KMS-11 (cell line): ENCODE measurements around the gene MAPK8IP3.

Experiments used
- H2AFZ ChIP-seq: fragments of 200-600 bp; sonication (generic); 2 replicates; pipeline ENCODE4 v1.6.1; 2016; ENCODE audit warnings: antibody characterized with exemption, mixed run types, low read depth
- H3K27ac ChIP-seq: fragments of 200-600 bp; sonication (generic); 2 replicates; pipeline ENCODE4 v1.6.1; 2016; ENCODE audit warnings: mild to moderate bottlenecking, mixed run types
- H3K27me3 ChIP-seq: fragments of 200-600 bp; sonication (generic); 2 replicates; pipeline ENCODE4 v1.6.1; 2017; ENCODE audit warnings: mild to moderate bottlenecking, low read depth, mixed run types, moderate library complexity; ENCODE audit not compliant: insufficient read depth
- H3K36me3 ChIP-seq: fragments of 200-600 bp; sonication (generic); 2 replicates; pipeline ENCODE4 v1.6.1; 2017; ENCODE audit warnings: mild to moderate bottlenecking, mixed run types; ENCODE audit not compliant: insufficient read depth
- H3K4me1 ChIP-seq: fragments of 200-600 bp; sonication (generic); 2 replicates; pipeline ENCODE4 v1.6.1; 2016; ENCODE audit warnings: mild to moderate bottlenecking, low read depth, mixed run types; ENCODE audit not compliant: poor library complexity, severe bottlenecking
- H3K4me2 ChIP-seq: fragments of 200-600 bp; sonication (generic); 2 replicates; pipeline ENCODE4 v1.7.0; 2016; ENCODE audit warnings: mild to moderate bottlenecking, mixed run types
- H3K4me3 ChIP-seq: fragments of 200-600 bp; sonication (generic); IDR thresholded peaks from 2 replicates; pipeline ENCODE4 v1.6.1; 2017; ENCODE audit warnings: low read depth, low read length, mixed read lengths; ENCODE audit not compliant: insufficient read depth
- H3K79me2 ChIP-seq: fragments of 200-600 bp; sonication (generic); 2 replicates; pipeline ENCODE4 v1.6.1; 2016; ENCODE audit warnings: low read depth, mixed run types; ENCODE audit not compliant: insufficient read depth
- H3K9ac ChIP-seq: fragments of 200-600 bp; sonication (generic); 2 replicates; pipeline ENCODE4 v1.6.1; 2016; ENCODE audit warnings: mild to moderate bottlenecking, mixed run types
- H4K20me1 ChIP-seq: fragments of 200-600 bp; sonication (generic); 2 replicates; pipeline ENCODE4 v1.6.1; 2016; ENCODE audit warnings: mild to moderate bottlenecking, mixed run types; ENCODE audit not compliant: insufficient read depth
- CTCF ChIP-seq: fragments of 200-600 bp; sonication (generic); conservative IDR thresholded peaks from 2 replicates; pipeline ENCODE4 v1.6.1; 2017; ENCODE audit warnings: low read depth, mild to moderate bottlenecking, antibody characterized with exemption, low read length, moderate library complexity, mixed read lengths

MAPK8IP3 gene

GRCh38 chr16:1691956-1692355, 14.0 kb upstream of the MAPK8IP3 start:
- Histone ChIP-seq H3K36me3 (peaks cover 11% of the 10 kb centered on the region; the same call in 1 of the 2 replicates), H2AFZ (no peak overlapping the region), H3K9ac (no peak overlapping the region), H3K27ac (no peak overlapping the region), H3K4me3 (no peak overlapping the region), H3K4me1 (peaks cover 8% of the 10 kb centered on the region), H4K20me1 (peaks cover 22% of the 10 kb centered on the region; the same call in 1 of the 2 replicates), H3K79me2 (peaks cover 46% of the 10 kb centered on the region), H3K27me3 (no peaks in the 10 kb centered on the region), H3K4me2 (no peak overlapping the region)
- TF ChIP-seq CTCF: no peak

- H3K4me1 ChIP-seq: no peaks in the 10 kb centered on the region
- no peak for TF ChIP-seq CTCF
- no peak overlapping the region for H3K27ac ChIP-seq
- H3K36me3 ChIP-seq: peaks cover 4% of the 10 kb centered on the region; the same call in 1 of the 2 replicates
- no peak overlapping the region for H3K4me3 ChIP-seq
- H3K27me3 ChIP-seq: no peaks in the 10 kb centered on the region
- no peak overlapping the region for H3K4me2 ChIP-seq
- H3K79me2 ChIP-seq: peaks cover 3% of the 10 kb centered on the region; the same call in 1 of the 2 replicates
- no peak overlapping the region for H3K9ac ChIP-seq
- H4K20me1 ChIP-seq: peaks cover 10% of the 10 kb centered on the region; the same call in 1 of the 2 replicates
- no peak overlapping the region for H2AFZ ChIP-seq
Measured at GRCh38 chr16:1696863-1697262, 9.1 kb upstream of the MAPK8IP3 start.

- no peak overlapping the region for H3K27ac ChIP-seq
- no peaks in the 10 kb centered on the region; the same call in 1 of the 2 replicates for H3K36me3 ChIP-seq
Measured at GRCh38 chr16:1698680-1699079, 7.3 kb upstream of the MAPK8IP3 start.

GRCh38 chr16:1700246-1700645, 5.7 kb upstream of the MAPK8IP3 start:
- H3K4me1 ChIP-seq: no peaks in the 10 kb centered on the region
- 0 out of 2 replicates have a peak, but pooled peaks cover 5% of the 10 kb centered on the region for H4K20me1 ChIP-seq
- H3K27ac ChIP-seq: no peak overlapping the region
- no peaks in the 10 kb centered on the region for H3K27me3 ChIP-seq
- H3K36me3 ChIP-seq: no peaks in the 10 kb centered on the region; the same call in 1 of the 2 replicates
- no peak overlapping the region for H3K9ac ChIP-seq
- TF ChIP-seq CTCF: no peak
- no peak overlapping the region for H3K4me2 ChIP-seq
- H2AFZ ChIP-seq: no peak overlapping the region
- H3K79me2 ChIP-seq: no peaks in the 10 kb centered on the region; the same call in 1 of the 2 replicates
- H3K4me3 ChIP-seq: no peak overlapping the region

More at GRCh38 chr16:1698680-1699079, 7.3 kb upstream of the MAPK8IP3 start:
- Histone ChIP-seq H3K9ac (no peak overlapping the region), H3K4me3 (no peak overlapping the region), H4K20me1 (peaks cover 7% of the 10 kb centered on the region; the same call in 1 of the 2 replicates), H3K4me2 (no peak overlapping the region), H2AFZ (no peak overlapping the region), H3K79me2 (peaks cover 3% of the 10 kb centered on the region; the same call in 1 of the 2 replicates), H3K27me3 (no peaks in the 10 kb centered on the region), H3K4me1 (no peaks in the 10 kb centered on the region)
- no peak for TF ChIP-seq CTCF
